NCI-H510A treated with DMSO at 0.1 percent for 48 hours (cell line): ENCODE results near the gene CCT8L2.
"Not testable (repeated sequence)": the region's sequence is repeated elsewhere in the genome, so short reads cannot be mapped to it uniquely, and the experiment has no call there.

ENCODE experiments used
- DNase-seq: peaks from one replicate; lab custom pipeline; 2025; lab: John Stamatoyannopoulos, UW

CCT8L2 gene

DNA sequence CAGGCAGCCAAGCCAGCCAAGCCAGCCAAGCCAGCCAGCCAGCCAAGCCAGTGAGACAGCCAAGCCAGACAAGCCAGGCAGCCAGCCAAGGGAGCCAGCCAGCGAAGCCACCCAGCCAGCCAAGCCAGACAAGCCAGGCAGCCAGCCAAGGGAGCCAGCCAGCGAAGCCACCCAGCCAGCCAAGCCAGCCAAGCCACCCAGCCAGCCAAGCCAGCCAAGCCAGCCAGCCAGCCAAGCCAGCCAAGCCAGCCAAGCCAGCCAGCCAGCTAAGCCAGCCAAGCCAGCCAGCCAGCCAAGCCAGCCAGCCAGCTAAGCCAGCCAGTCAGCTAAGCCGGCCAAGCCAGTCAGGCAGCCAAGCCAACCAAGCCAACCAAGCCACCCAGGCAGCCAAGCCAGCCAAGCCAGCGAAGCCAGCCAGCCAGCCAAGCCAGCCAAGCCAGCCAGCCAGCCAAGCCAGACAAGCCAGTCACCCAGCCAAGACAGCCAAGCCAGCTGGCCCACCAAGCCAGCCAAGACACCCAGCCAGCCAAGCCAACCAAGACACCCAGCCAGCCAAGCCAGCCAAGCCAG, 34.1 kb downstream of the CCT8L2 start:
- DNase-seq = not testable (repeated sequence)

GRCh38 chr22:16557511-16557910, 35.1 kb downstream of the CCT8L2 start:
- DNase-seq = not testable (repeated sequence)

GRCh38 chr22:16555077-16555994, 37.3 kb downstream of the CCT8L2 start:
- DNase-seq = not testable (repeated sequence)

- not testable (repeated sequence) for DNase-seq
These were observed 49.3 kb downstream of the CCT8L2 start for GRCh38 chr22:16543310-16543709.
